ENCODE results near the gene BRICD5.

DNA sequence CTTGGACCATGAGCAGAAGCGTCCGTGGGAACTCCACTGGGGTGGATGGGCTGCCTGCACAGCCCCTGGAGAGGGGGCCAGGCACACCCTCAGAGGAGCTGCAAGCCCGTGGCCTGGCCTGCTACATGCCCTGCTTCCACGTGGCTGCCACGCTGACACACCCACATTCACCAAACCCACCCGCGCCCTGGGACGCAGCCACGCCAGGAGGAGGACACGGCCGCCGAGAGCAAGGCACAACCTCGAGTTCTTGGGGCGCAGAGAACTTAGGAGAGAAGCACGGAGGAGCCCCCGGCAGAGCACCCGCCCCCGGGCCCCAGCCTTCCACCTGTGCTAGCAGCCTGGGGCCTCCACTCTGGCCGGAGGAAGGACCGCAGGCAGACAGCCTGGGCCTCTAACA lies 33.1 kb downstream of the BRICD5 start:
- TF ChIP-seq, protein P1, sequence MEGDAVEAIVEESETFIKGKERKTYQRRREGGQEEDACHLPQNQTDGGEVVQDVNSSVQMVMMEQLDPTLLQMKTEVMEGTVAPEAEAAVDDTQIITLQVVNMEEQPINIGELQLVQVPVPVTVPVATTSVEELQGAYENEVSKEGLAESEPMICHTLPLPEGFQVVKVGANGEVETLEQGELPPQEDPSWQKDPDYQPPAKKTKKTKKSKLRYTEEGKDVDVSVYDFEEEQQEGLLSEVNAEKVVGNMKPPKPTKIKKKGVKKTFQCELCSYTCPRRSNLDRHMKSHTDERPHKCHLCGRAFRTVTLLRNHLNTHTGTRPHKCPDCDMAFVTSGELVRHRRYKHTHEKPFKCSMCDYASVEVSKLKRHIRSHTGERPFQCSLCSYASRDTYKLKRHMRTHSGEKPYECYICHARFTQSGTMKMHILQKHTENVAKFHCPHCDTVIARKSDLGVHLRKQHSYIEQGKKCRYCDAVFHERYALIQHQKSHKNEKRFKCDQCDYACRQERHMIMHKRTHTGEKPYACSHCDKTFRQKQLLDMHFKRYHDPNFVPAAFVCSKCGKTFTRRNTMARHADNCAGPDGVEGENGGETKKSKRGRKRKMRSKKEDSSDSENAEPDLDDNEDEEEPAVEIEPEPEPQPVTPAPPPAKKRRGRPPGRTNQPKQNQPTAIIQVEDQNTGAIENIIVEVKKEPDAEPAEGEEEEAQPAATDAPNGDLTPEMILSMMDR (IDR thresholded peaks at IDR 0.05; ENCODE audit: borderline replicate concordance, extremely low read depth, low read length, poor library complexity, severe bottlenecking) = no peak
- no peak for TF ChIP-seq EZH2 (IDR thresholded peaks at IDR 0.05; ENCODE audit: borderline replicate concordance, low read depth, low read length, severe bottlenecking)
